NCI-H187 treated with DMSO at 0.1 percent for 48 hours (cell line): Measurements from ENCODE around the gene PCCB.
"Not testable (repeated sequence)": the region's sequence is repeated elsewhere in the genome, so short reads cannot be mapped to it uniquely, and the experiment has no call there.

Source experiments
- DNase-seq: peaks from one replicate; lab custom pipeline; 2025; lab: John Stamatoyannopoulos, UW

PCCB gene

DNA sequence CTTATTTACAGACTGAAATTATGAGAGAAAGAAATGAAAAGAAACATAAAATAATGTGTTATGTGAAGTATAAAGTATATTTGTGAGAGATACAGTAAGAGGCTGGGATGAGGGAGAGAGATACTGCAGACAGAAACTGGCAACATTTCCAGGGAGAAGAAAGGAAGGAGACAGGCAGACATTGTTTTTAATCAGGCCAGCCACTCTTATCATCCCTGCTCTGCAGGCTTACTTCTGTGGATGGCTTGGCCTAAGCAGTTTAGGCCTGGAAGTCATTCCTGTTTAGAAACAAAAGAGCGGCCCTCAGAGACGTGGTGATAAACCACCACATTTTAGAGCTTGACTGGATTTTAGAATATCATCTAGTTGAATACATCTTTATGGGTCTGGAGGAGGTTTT, 12.4 kb downstream of the PCCB start:
- no peak for DNase-seq

DNA sequence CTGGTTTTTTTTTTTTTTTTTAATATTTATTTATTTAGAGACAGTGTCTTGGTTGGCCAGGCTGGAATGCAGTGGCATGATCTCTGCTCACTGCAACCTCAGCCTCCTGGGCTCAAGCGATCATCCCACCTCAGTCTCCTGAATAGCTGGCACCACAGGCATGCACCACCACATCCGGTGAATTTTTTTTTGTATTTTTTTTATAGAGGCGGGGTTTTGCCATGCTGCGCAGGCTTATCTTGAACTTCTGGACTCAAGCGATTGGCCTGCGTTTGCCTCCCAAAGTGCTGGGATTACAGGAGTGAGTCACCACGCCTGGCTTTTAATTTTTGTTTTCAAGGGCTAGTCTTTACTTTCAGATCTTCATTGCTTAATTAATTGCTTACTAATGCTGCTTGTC, 13.1 kb downstream of the PCCB start:
- DNase-seq, result no peak

DNA sequence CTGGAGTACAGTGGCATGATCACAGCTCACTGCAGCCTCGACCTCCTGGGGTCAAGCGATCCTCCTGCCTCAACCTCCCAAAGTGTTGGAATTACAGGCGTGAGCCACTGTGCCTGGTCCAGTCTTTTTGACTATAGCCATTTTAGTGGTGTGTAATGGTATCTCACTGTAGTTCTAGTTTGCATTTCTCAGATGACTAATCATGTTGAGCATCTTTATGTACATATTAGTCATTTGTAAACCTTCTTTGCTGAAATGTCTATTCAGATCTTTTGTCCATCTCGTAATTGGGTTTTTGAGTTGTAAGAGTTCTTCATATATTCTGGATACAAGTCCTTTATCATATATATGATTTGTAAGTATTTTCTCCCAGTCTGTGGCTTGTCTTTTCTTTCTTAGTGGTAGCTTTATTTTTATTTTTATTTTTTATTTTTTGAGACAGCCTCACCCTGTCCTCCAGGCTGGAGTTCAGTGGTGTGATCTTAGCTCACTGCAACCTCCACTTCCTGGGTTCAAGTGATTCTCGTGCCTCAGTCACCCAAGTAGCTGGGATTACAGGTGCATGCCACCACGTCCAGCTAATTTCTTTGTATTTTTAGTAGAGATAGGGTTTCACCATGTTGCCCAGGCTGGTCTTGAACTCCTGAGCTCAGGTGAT, 16.5 kb downstream of the PCCB start:
- DNase-seq, result not testable (repeated sequence)

DNA sequence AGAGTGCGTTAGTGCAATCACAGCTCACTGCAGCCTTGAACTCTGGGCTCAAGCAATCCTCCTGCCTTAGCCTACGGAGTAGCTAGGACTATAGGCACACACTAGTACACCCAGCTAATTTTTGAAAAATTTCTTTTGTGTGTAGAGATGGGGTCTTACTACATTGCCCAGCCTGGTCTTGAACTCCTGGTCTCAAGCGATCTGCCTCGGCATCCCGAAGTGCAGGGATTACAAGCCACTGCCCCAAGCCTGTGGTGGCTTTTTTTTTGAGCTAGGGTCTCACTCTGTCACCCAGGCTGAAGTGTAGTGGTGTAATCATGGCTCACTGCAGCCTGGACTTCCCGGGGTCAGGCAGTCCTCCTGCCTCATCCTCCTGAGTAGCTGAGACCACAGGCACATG, 17.1 kb downstream of the PCCB start:
- no peak for DNase-seq

DNA sequence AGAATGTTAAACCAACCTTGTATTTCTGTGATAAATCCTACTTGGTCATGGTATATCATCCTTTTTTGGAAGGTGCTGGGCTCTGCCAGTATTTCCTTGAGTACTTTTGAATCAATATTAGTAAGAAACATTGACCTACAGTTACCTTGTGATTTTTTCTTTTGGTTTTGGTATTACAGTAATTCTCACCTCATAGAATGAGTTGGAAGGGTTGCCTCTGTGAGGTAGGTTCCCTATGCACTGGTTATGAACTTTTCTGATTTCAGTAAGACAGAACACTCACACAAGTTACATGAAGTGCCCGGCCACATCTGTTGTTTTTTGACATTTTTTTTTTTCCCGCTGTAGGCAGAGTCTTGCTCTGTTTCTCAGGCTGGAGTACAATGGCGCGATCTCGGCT, 20.0 kb downstream of the PCCB start:
- no peak for DNase-seq

DNA sequence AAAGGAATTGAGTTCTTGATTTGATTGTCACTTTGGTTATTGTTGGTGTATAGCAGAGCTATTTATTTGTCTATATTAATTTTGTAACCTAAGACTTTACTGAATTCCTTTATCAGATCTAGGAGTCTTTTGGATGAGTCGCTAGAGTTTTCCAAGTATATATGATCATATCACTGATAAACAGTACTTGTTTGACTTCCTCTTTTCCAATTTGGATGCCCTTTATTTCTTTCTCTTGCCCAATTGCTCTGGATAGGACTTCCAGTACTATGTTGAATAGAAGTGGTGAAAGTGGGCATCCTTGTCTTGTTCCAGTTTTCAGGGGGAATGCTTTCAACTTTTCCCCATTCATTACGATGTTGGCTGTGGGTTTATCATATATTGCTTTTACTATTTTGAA, 21.5 kb downstream of the PCCB start:
- DNase-seq, result not testable (repeated sequence)

DNA sequence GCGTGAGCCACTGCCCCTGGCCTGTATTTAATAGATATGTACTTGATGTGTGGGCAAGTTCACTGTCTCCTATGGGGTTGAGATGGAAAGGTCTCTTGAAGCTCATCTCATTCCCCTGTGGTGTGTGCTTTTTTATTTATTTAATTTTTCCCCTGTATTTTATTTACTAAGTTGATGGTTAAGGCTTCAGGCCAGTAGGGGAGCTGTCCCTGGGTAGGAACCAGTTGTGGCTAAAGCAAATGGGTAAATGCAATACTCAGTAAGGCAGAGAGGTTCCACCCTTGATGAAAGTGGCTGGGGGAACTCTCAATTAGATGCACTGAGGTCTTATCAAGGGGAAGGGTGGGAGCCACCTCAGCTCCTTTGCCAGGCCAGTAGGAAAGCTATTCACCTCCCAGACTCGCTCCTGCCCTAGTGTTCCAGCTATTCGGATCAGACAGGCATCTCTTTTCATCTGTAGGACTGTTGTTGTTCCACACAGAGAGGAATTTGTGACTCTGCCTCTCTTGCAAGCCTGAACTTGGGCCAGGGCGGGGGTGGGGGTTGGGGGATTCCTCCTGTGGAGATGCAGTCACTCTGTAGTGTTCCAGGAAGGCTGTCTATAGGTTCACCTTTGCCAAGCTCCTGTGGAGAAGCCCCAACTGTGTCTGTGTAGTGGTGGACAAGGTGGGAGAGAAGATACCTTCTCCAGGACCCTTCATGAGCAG, 26.1 kb downstream of the PCCB start:
- no peak for DNase-seq

DNA sequence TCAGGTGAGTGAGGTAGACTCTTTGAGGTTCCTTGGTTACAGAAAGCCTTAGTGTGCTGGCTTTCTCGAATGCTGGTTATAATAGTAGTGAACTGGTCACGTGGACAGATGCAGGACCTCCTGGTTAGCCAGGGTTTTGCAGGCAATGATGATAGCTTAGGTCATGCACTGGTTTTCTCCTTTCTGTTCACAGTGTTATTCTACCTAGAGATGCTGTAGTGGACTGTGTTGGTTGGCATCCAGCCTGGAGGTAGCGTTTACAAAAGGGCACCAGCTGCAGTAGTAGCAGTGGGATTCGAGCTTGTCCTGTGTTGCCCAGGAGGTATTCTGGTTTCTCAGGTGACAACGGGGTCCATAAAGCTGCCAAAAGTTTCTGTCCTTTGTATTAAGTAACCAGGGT, 27.0 kb downstream of the PCCB start:
- no peak for DNase-seq

DNA sequence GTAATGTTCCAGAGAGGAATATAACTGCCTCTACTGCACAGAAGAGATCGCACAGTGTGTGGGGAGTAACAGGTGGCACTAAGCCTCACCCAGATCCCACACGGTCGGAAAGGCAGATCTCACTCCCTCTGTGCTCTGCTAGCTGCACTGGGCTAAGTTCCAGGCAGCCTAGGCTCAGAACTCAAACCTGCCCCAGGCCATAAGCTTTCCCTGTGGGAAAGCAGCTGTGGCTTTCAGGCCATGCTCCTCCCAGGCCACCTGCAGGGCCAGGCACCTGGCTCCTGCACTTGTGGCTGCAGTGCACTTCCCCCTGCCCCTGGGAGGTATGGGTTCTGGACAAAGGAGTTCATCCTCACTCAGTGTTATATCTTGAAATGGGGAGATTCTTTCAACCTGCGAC, 27.5 kb downstream of the PCCB start:
- no peak for DNase-seq

DNA sequence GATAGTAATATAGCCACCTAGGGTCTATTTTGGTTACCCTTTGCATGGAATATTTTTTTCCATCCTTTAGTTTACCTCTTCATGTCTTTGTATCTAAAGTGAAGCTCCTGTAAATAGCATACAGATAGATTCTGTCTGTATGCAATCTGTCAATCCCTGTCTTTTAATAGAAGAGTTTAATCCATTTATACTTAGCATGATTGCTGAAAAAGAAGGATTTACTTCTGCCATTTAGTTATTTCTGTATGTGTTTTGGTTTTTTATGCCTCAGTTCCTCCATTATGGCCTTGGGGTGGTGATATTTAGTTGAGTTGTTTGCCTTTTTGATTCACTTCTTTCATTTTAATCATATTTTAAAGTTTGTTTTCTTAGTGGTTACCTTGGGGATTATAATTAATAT, 29.0 kb downstream of the PCCB start:
- DNase-seq, result no peak

DNA sequence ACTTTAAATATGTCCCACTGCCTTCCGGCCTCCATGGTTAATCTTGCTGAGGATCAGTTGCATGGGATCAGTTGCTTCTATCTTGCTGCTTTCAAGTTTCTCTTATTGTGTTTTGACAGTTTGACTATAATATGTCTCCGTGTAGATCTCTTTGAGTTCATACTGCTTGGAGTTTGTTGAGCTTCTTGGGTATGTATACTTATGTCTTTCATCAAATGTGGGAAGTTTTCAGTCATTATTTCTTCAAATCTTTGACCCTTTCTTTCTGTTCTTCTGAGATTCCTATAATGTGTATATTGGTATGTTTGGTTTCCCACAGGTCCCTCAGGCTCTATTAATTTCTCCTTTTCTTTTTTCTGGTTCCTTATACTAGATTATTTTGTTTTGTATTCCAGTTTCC, 30.8 kb downstream of the PCCB start:
- DNase-seq, result no peak

DNA sequence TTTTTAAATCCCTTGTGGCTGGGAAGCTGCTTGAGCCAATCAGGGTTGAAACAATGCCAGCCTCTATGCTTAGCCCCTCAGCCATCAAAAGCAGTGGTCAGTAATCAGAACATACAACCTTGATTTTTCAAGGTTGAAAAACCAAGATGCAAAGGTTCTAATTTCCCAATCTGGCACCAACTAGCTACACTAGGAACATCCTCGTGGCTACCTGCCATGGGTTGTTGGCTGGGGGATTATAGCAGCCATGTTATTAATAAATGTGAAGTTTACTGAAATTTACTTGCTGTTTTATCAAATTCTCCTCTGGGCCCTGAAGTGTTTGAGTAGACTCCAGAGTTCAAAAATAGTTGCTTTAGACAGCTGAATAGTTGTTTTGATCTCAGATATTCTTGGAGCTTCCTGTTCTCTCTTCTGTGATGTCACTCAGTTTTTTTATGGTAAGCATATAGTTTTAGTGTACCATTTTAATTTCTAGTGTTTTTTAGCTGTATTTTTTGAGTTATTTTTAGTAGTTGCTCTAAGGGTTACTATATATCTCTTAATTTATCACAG, 31.9 kb downstream of the PCCB start:
- DNase-seq, result no peak

DNA sequence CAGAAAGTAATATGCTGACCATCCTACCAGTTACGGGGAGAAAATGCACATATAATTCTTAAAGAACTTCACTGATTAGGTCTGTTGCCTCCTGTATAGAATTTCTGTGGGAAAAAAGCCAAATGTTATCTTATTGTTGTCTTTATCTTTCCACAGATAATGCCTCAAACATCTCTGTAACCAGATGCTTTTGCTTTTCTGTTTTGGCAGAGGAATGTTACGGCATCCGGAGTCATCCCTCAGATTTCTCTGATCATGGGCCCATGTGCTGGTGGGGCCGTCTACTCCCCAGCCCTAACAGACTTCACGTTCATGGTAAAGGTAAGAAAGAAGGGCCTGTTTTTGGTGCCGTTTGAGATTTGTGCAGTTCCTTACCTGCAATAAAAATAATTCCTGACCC, 33.5 kb downstream of the PCCB start:
- no peak for DNase-seq

DNA sequence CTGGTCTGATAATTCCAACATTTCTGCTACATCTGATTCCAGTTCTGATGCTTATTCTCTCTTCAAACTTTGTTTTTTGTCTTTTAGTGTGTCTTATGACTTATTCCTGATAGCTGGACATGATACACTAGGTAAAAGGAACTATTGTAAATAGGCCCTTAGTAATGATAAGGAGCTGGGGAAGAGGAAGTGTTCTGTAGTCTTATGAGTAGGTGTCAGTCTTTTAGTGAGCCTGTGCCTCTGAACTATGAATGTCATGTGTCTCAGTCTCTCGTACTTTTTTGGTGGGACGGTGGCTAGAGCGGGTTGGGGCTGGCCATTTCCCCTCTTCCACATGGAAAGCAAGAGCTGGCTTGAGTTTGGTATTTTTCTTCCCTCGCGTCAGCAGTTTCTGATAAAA, 41.2 kb downstream of the PCCB start:
- no peak for DNase-seq

DNA sequence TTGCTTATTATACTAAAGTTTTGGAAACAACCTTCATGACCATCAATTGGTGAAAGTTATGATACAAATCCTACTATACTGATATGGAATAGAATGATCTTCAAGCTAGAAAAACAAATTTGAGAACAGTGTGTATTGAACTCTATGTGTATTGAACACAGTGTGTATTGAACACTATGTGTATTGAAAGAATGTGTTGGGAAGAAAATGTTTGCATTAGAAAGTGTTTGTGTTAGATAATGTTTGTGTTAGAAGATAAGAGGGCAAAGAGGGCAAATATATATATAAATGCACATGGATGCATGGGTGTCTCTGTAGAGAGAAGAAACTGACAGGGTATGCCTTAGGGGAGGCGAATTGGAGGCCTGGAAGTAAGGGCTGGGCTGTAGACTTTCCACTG, 42.4 kb downstream of the PCCB start:
- DNase-seq, result no peak

DNA sequence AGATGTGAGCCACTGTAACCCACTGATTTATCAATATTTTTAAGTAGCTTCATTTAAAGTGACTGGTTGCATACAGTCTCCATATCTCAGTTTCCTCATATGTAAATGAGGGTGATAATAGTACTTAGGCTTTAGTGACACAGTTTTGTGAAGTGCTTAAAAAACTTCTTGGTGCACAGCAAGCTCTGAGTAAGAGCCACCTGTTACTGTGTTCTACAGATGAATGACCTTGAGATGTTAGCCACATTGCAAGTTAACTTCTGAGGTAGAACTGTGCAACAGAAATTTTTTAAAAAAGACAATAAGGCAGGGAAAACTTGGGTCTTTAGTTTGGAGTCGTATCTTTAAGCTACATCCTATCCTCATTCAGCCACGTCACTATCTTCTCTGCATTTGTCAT, 43.1 kb downstream of the PCCB start:
- DNase-seq, result no peak

DNA sequence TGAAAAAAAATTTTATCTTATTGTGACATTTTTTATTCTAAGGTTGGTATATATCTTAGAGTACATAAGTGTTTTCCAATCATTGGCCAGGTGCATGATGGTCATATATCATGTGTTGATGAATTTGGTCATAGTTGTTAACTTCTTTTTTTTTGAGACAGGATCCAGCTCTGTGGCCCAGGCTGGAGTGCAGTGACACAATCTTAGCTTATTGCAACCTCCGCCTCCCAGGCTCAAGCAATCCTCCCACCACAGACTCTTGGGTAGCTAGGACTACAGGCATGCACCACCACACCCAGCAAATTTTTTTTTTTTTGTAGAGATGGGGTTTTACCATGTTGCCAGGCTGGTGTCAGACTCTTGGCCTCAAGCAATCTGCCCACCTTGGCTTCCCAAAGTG, 44.0 kb downstream of the PCCB start:
- DNase-seq, result no peak

DNA sequence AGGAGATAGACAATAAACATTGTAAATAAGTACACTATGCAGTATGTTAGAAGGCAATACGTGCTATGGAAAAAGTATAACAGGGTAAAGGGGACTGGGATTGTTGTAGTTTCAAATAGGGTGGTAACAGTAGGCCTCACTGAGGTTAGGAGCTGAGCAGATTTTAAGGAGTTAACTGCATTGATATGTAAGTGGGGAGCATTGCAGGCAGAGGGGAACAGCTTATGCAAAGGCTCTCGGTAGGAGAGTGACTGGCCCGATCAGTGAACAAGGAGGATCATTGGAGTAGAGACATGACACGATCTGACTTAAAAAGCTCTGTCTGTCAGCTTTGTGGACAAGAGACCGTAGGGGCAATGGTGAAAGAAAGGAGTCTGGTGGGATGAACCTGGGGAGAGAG, 46.8 kb downstream of the PCCB start:
- no peak for DNase-seq

DNA sequence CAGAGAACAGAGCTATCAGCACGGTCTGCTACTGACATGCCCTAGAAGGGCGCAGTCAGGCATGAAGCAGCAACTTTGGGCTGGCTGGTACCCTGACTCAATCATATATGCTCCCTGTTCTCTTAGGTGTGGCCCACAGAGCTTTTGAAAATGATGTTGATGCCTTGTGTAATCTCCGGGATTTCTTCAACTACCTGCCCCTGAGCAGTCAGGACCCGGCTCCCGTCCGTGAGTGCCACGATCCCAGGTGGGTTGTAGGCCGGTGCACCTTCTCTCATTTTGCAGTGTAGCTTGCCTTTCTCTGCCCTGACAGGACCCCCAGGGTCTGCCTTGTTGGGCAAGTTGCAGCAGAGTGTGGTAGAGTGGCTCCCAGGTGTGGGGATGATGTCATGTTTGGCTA, 47.7 kb downstream of the PCCB start:
- no peak for DNase-seq

DNA sequence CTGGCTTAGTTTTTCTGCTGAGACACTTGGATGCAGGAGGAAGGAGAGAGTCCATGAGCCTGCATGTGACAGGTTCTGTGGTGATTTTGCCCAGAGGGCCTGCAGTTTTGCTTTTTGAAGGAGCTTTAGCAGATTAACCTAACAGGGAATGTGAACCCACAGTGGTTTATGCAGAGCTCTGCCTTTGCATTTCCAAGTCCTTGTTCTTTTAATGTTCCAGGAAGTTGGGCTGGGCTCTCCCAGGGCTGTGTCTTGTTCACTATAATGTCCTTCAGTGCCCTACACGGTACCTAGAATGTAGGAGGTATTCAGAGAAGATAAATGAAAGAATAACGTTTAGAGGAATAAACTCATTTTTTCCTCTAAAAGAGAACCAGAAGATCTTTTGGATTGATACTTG, 50.3 kb downstream of the PCCB start:
- DNase-seq, result no peak

DNA sequence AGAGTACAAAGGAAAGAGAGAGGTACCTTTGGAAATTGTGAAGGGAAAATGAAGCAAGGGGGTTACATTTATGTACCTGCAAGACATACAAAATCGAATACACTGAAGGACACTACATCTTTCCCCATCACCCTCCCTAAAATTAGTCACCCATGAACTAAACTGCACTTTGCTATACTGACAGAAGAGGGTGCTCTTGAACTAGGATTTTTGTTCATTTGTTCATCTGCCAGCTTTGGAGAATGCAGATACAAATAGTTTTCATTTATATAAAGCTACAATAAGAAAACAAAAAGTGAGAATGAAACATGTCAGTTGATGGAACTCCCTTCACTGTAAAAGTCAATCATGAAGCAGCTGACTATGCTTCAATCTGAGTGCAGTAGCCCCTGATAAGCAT, 55.7 kb downstream of the PCCB start:
- DNase-seq, result no peak

DNA sequence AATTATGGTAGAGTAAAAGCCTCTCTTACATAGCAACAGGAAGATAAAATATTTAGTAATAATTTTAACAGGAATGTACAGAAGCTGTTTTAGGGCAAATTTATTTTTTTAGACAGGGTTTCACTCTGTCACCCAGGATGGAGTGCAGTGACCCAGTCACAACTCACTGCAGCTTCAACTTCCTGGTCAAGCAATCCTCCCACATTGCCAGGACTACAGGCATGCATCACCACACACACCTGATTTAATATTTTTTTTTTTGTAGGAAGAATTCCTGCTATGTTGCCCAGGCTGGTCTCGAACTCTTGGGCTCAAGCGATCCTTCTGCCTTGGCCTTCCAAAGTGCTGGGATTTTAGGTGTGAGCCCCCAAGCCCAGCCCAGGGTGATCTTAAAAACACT, 61.1 kb downstream of the PCCB start:
- no peak for DNase-seq

DNA sequence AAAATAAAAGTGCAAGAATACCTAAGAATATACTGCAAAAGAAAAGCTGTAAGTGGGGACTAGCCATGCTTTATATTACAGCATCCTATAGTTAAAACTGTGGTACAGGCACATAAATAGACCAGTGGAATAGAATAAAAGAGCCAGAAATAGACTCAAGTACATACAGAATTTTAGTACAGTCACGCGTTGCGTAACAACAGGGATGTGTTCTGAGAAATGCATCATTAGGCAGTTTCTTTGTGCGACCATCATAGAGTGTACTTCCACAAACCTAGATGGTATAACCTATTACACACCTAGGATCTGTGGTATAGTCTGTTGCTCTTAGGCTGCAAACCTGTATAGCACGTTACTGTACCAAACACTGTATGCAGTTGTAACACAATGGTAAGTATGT, 61.8 kb downstream of the PCCB start:
- no peak for DNase-seq

DNA sequence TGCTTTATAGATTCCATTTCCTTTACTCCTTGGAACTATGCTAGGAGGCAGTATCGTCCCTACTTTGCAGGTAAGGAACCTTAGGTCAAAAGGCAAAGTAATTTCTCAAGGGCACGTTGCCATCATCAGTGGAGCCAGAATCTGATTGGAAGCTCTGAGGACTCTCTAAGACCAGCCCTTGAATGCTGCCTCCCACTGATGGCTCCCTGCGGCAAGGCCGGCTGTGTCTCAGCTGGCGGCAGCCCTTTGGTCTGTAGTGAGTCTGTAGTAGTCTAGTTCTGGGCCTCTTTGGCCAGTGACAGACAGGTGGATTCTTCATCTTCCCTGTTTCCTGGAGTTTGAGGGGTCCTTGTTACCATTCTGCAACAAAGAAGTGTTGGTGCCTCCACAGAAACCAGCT, 76.2 kb downstream of the PCCB start:
- DNase-seq, result no peak
